NCI-H128 (cell line): Measurements from ENCODE around the gene FNDC5.

Experiments used
- DNase-seq: peaks from one replicate; lab custom pipeline; 2025; ENCODE audit not compliant: unreplicated experiment; lab: John Stamatoyannopoulos, UW

FNDC5 gene

DNA sequence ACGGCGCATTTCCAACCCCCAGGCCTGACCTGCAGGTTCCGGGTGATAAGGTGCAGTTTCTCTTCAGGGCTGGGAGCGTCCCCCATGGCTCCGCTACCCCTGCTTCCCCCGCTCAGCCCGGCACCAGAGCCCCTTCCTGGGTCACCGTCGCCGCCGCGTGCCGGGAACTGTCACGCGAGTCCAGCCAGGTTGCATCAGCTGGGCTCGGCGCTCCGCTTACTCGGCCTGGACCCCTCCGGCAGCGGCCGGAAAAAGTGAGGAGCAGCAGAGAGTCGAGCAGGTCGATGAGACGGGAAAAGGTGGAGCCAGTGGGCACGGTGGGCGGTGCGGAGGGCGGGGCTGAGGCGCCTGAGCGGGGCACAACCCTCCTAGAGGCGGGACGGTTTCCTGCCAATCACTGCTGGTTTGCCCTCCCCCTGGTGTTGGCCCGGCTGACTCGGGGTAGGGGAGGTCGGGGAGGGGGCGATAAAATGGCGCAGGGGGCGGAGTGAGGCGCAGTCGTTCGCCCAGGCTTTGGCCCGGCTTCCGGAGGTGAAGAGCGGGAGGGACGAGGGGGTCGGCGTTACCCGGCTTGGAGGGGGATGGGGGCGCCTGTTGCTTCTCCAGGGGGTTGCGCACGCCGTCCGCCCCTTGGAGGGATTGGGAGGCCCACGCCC is 53.4 kb downstream of the FNDC5 start, which contains the start of the genes S100PBP and YARS1:
S100PBP (plus strand) TSS at position 495 of the 656 bp plus-strand sequence. CDS start 8,447 bp downstream, outside the sequence.
YARS1 (minus strand) TSS at position 200 of the 656 bp plus-strand sequence; CDS start at position 86, 114 bp downstream.
- peak; percentile 99 for DNase-seq

DNA sequence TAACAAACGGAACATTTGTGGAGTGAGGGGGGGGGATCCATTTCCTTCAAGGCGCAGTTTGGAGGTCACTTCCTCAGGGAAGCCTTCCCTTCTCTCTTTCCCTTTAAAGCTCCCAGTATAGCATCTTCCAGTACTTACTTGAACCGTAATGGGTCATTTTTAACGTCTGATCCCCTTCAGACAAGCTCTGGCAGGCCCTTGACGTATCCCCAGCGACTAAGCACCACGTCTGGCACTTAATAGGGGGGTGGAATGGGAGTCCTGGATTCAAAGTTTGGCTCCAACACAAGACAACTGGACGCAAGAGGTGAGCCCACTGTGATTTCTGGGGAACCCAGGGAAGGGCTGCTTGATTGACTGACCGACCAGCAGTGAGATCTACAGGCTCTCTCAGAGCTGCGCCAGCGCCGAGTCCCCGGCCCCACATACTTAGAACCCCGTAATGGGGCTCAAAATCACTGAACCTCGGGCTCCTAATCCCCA is 54.0 kb downstream of the FNDC5 start:
- no peak for DNase-seq

GRCh38 chr1:32813941-32814739 is 56.6 kb downstream of the FNDC5 start:
- no peak for DNase-seq
